Ammon's horn (tissue), 1 donor: ENCODE data around the gene THUMPD2.

Experiments used
- DNase-seq: peaks from one replicate; pipeline ENCODE4 v3.0.0-alpha.2; 2016; ENCODE audit warnings: low spot score

The THUMPD2 gene

GRCh38 chr2:39717067-39717466 lies 62.0 kb downstream of the THUMPD2 start:
- DNase-seq = no peak

- no peak for DNase-seq
Observed at GRCh38 chr2:39715822-39716221, 63.2 kb downstream of the THUMPD2 start.

- peak; percentile 33 for DNase-seq
Observed at GRCh38 chr2:39715095-39715494, 64.0 kb downstream of the THUMPD2 start.

GRCh38 chr2:39712953-39713352 lies 66.1 kb downstream of the THUMPD2 start:
- no peak for DNase-seq

GRCh38 chr2:39710807-39711206 lies 68.3 kb downstream of the THUMPD2 start:
- DNase-seq = no peak

GRCh38 chr2:39708003-39708402 lies 71.1 kb downstream of the THUMPD2 start:
- DNase-seq = no peak

- DNase-seq = no peak
Observed at GRCh38 chr2:39706945-39707344, 72.1 kb downstream of the THUMPD2 start.

GRCh38 chr2:39706312-39706711 lies 72.7 kb downstream of the THUMPD2 start:
- no peak for DNase-seq

- DNase-seq = no peak
Observed at GRCh38 chr2:39705638-39706037, 73.4 kb downstream of the THUMPD2 start.

GRCh38 chr2:39704540-39704939 lies 74.5 kb downstream of the THUMPD2 start:
- DNase-seq = no peak

- DNase-seq = no peak
Observed at GRCh38 chr2:39703181-39703872, 75.7 kb downstream of the THUMPD2 start.

GRCh38 chr2:39701137-39701536 lies 77.9 kb downstream of the THUMPD2 start:
- no peak for DNase-seq

GRCh38 chr2:39697454-39697853 lies 81.6 kb downstream of the THUMPD2 start:
- no peak for DNase-seq

GRCh38 chr2:39696838-39697237 lies 82.2 kb downstream of the THUMPD2 start:
- peak; percentile 83 for DNase-seq

- DNase-seq = no peak
Observed at GRCh38 chr2:39696101-39696553, 82.9 kb downstream of the THUMPD2 start.

- DNase-seq = no peak
Observed at GRCh38 chr2:39693245-39693644, 85.8 kb downstream of the THUMPD2 start.

GRCh38 chr2:39689876-39690275 lies 89.2 kb downstream of the THUMPD2 start:
- DNase-seq = no peak

- no peak for DNase-seq
Observed at GRCh38 chr2:39689272-39689841, 89.7 kb downstream of the THUMPD2 start.

GRCh38 chr2:39688181-39688580 lies 90.9 kb downstream of the THUMPD2 start:
- DNase-seq = no peak

GRCh38 chr2:39686456-39686855 lies 92.6 kb downstream of the THUMPD2 start:
- DNase-seq = peak; percentile 38
